Activated naive CD8-positive, alpha-beta T cell treated with anti-CD3 and anti-CD28 coated beads, Interleukin-2, amount 10 ng/mL, durations not matched to agents 7 days and 5 days (primary cell): ENCODE data around the gene DGCR2. TPM values are rescaled to one million over a fixed set of nuclear protein-coding genes. Genes with fewer than 3 reads are reported as not detected.
"Not testable (repeated sequence)": the region's sequence is repeated elsewhere in the genome, so short reads cannot be mapped to it uniquely, and the experiment has no call there.

Source experiments
- ATAC-seq: fragments of 150-1000 bp; cut with Tn5 transposase; one replicate; pipeline ENCODE4 v1.10.0; 2021; ENCODE audit warnings: low read depth, moderate library complexity
- POLR2A ChIA-PET: fragments of 350-600 bp; sonication (Branson Sonifier 250); formaldehyde crosslinking; loops from one replicate; lab custom pipeline; 2021; ENCODE audit warnings: antibody characterized with exemption; lab: Charles Lee
- DNase-seq: peaks from one replicate; pipeline ENCODE4 v3.0.0; 2021
- H3K27ac Mint-ChIP-seq: one replicate; pipeline ENCODE4 v1.8.0; 2022; ENCODE audit warnings: mild to moderate bottlenecking, mixed read lengths
- H3K27me3 Mint-ChIP-seq: one replicate; pipeline ENCODE4 v1.8.0; 2022; ENCODE audit warnings: mild to moderate bottlenecking, moderate library complexity, mixed read lengths
- H3K36me3 Mint-ChIP-seq: one replicate; pipeline ENCODE4 v1.8.0; 2021; ENCODE audit warnings: mild to moderate bottlenecking, mixed read lengths
- H3K4me1 Mint-ChIP-seq: one replicate; pipeline ENCODE4 v1.8.0; 2021; ENCODE audit warnings: mixed read lengths
- H3K4me3 Mint-ChIP-seq: one replicate; pipeline ENCODE4 v1.8.0; 2022; ENCODE audit warnings: mild to moderate bottlenecking, moderate library complexity, mixed read lengths
- H3K9me3 Mint-ChIP-seq: one replicate; pipeline ENCODE4 v1.8.0; 2021; ENCODE audit warnings: mixed read lengths
- total RNA-seq, 2 experiments: library from RNA; stranded (reverse); gene quantifications; one replicate each; pipeline ENCODE4 v1.2.3, GENCODE V29; 2021

The DGCR2 gene
- total RNA-seq, 2 experiments from 2014 or later: 38.0 to 38.3 TPM

- DNase-seq: no peak
- no peaks in the 10 kb centered on the region for H3K9me3 Mint-ChIP-seq
- no peak overlapping the region for H3K4me3 Mint-ChIP-seq
- H3K4me1 Mint-ChIP-seq: no peaks in the 10 kb centered on the region
- H3K36me3 Mint-ChIP-seq: no peaks in the 10 kb centered on the region
- POLR2A ChIA-PET: no interaction called here
- H3K27me3 Mint-ChIP-seq: no peaks in the 10 kb centered on the region
- ATAC-seq: no peak
- no peak overlapping the region for H3K27ac Mint-ChIP-seq
These were observed 134.4 kb downstream of the DGCR2 start for GRCh38 chr22:18987765-18988164.

- ATAC-seq, POLR2A ChIA-PET, H3K4me3 Mint-ChIP-seq, H3K27me3 Mint-ChIP-seq, H3K9me3 Mint-ChIP-seq, H3K4me1 Mint-ChIP-seq, H3K36me3 Mint-ChIP-seq, DNase-seq, H3K27ac Mint-ChIP-seq: not testable (repeated sequence)
These were observed 135.1 kb downstream of the DGCR2 start for GRCh38 chr22:18987114-18987513.

Other genes starting within 250 kb of the DGCR2 start
- gene DGCR6, start 216.1 kb downstream of the DGCR2 start, total RNA-seq: 1 to 10 TPM; 2.8 to 2.9 TPM
- gene PRODH, start 186.1 kb downstream of the DGCR2 start, total RNA-seq: under 1 TPM in 1 of 2 experiments, not detected in 1; 0.06 TPM
- not detected for gene TSSK2, start 8.9 kb upstream of the DGCR2 start, total RNA-seq
- 10 to 100 TPM; 18.5 to 20.3 TPM for gene ESS2, start 22.2 kb upstream of the DGCR2 start, total RNA-seq
- gene GSC2, start 27.9 kb upstream of the DGCR2 start, total RNA-seq: not detected
- gene SLC25A1, start 56.3 kb upstream of the DGCR2 start, total RNA-seq: 10 to 100 TPM; 63.2 to 66.3 TPM
- gene CLTCL1, start 169.3 kb upstream of the DGCR2 start, total RNA-seq: 1 to 10 TPM in 1 of 2 experiments, under 1 TPM in 1; 0.62 to 1.3 TPM